Transverse colon (tissue), 4 donors: ENCODE results near the gene FFAR4.

Experiments
- CTCF ChIP-seq, 5 experiments: fragments of 200-600 bp in 3 of 5; fragments of 450-650 bp in 2 of 5; sonication (generic) in 3 of 5; IDR thresholded peaks; 1 replicate in 2 of 5; 2 replicates in 3 of 5; pipeline ENCODE4 v1.5.1; 2016 to 2017; ENCODE audit warnings: antibody characterized with exemption in 5 of 5, inconsistent platforms in 3 of 5, mild to moderate bottlenecking in 2 of 5, moderate library complexity in 1 of 5
- EP300 ChIP-seq: sonication (generic); formaldehyde crosslinking; IDR thresholded peaks from one replicate; pipeline ENCODE4 v1.6.1; 2017; ENCODE audit warnings: antibody characterized with exemption, low read depth
- POLR2A ChIP-seq: fragments of 450-650 bp; IDR thresholded peaks from one replicate; pipeline ENCODE4 v1.6.1; 2016; ENCODE audit warnings: antibody characterized with exemption, mild to moderate bottlenecking, moderate library complexity
- POLR2AphosphoS5 ChIP-seq, 3 donors: sonication (generic); formaldehyde crosslinking; IDR thresholded peaks; one replicate each; pipeline ENCODE4 v1.6.1; 2016; ENCODE audit warnings: antibody characterized with exemption in 3 of 3

- TF ChIP-seq CTCF (IDR thresholded peaks at IDR 0.05), result peak; percentile 80 to 85 (median 85)
- TF ChIP-seq POLR2A, result no peak
- no peak for TF ChIP-seq EP300
- no peak for TF ChIP-seq POLR2AphosphoS5 (IDR thresholded peaks at IDR 0.05)
Observed at GRCh38 chr10:93541402-93542357, 24.8 kb upstream of the FFAR4 start.
